PC-3 (cell line): Measurements from ENCODE around the gene PI4KA. TPM values are rescaled to one million over a fixed set of nuclear protein-coding genes. Genes with fewer than 3 reads are reported as not detected.
"Not testable (repeated sequence)": the region's sequence is repeated elsewhere in the genome, so short reads cannot be mapped to it uniquely, and the experiment has no call there.

ENCODE experiments used
- ATAC-seq: fragments of 200-7000 bp; cut with Tn5 transposase; 2 replicates; pipeline ENCODE4 v1.9.1; 2020; ENCODE audit warnings: mild to moderate bottlenecking, moderate library complexity
- BruUV-seq: library from RNA; stranded (reverse); fragments of 400-500 nt; replicated peaks from 2 replicates; lab custom pipeline; 2021; lab: Mats Ljungman, UMichigan
- CTCF ChIA-PET: fragments of 300-600 bp; sonication (Branson Sonifier 250); formaldehyde crosslinking; loops from one replicate; lab custom pipeline; 2022; ENCODE audit warnings: antibody characterized with exemption; lab: Charles Lee
- POLR2A ChIA-PET: fragments of 300-600 bp; sonication (Branson Sonifier 250); formaldehyde crosslinking; loops from one replicate; lab custom pipeline; 2022; ENCODE audit warnings: antibody characterized with exemption; ENCODE audit not compliant: unreplicated experiment; lab: Charles Lee
- DNase-seq: peaks from one replicate; pipeline ENCODE4 v3.0.0-alpha.2; 2015
- H2AFZ ChIP-seq: fragments of 300-600 bp; sonication (generic); 2 replicates; pipeline ENCODE4 v1.6.0; 2016; ENCODE audit warnings: antibody characterized with exemption, low read length
- H3F3A ChIP-seq: fragments of 300-600 bp; sonication (generic); one replicate; pipeline ENCODE4 v1.6.0; 2017; ENCODE audit warnings: antibody characterized with exemption, low read length, control low read depth, mild to moderate bottlenecking; ENCODE audit not compliant: unreplicated experiment
- H3K27ac ChIP-seq: fragments of 300-600 bp; sonication (generic); 2 replicates; pipeline ENCODE4 v1.5.1; 2016; ENCODE audit warnings: mild to moderate bottlenecking, low read length
- H3K27me3 ChIP-seq: fragments of 300-600 bp; sonication (generic); 2 replicates; pipeline ENCODE4 v1.6.1; 2016; ENCODE audit warnings: low read length, mixed read lengths
- H3K36me3 ChIP-seq: fragments of 300-600 bp; sonication (generic); 2 replicates; pipeline ENCODE4 v1.6.1; 2016; ENCODE audit warnings: low read depth, mixed run types, low read length, mixed read lengths
- H3K4me1 ChIP-seq: fragments of 300-600 bp; sonication (generic); 2 replicates; pipeline ENCODE4 v1.5.1; 2016; ENCODE audit warnings: low read length; ENCODE audit not compliant: insufficient read depth
- H3K4me2 ChIP-seq: fragments of 300-600 bp; sonication (generic); 2 replicates; pipeline ENCODE4 v1.6.0; 2016; ENCODE audit warnings: low read length
- H3K4me3 ChIP-seq: fragments of 300-600 bp; sonication (generic); 2 replicates; pipeline ENCODE4 v1.5.1; 2016; ENCODE audit warnings: mild to moderate bottlenecking, low read length, mixed read lengths
- H3K79me2 ChIP-seq: fragments of 300-600 bp; sonication (generic); 2 replicates; pipeline ENCODE4 v1.6.1; 2017; ENCODE audit warnings: low read length, mixed read lengths
- H3K9ac ChIP-seq: fragments of 300-600 bp; sonication (generic); 2 replicates; pipeline ENCODE4 v1.6.0; 2016; ENCODE audit warnings: mild to moderate bottlenecking, low read length
- H3K9me2 ChIP-seq: fragments of 300-600 bp; sonication (generic); replicated peaks from 2 replicates; pipeline ENCODE4 v1.6.1; 2016; ENCODE audit warnings: mixed run types, low read length, mixed read lengths
- H3K9me3 ChIP-seq: fragments of 300-600 bp; sonication (generic); 2 replicates; pipeline ENCODE4 v1.6.1; 2016; ENCODE audit warnings: low read length, mixed read lengths
- H4K20me1 ChIP-seq: fragments of 300-600 bp; sonication (generic); 2 replicates; pipeline ENCODE4 v1.6.1; 2016; ENCODE audit warnings: low read length, mixed read lengths
- CTCF ChIP-seq: fragments of 300-600 bp; sonication (generic); conservative IDR thresholded peaks from 2 replicates; pipeline ENCODE4 v1.5.1; 2017; ENCODE audit warnings: antibody characterized with exemption, low read depth, mild to moderate bottlenecking, low read length
- EZH2 ChIP-seq: fragments of 300-600 bp; sonication (generic); IDR thresholded peaks from one replicate; pipeline ENCODE4 v1.6.1; 2017; ENCODE audit warnings: antibody characterized with exemption, mild to moderate bottlenecking, low read length; ENCODE audit not compliant: unreplicated experiment
- EZH2phosphoT487 ChIP-seq: fragments of 300-600 bp; sonication (generic); IDR thresholded peaks from 2 replicates; pipeline ENCODE4 v1.6.1; 2018; ENCODE audit warnings: mild to moderate bottlenecking, antibody characterized with exemption, low read length, borderline replicate concordance
- intact Hi-C: fragments of 100-400 bp; cut with micrococcal nuclease; formaldehyde crosslinking; loops from 2 replicates; pipeline ENCODE4 v1.9.0; 2023
- total RNA-seq: library from RNA; depleted of rRNA; stranded (reverse); fragments of >200 nt; gene quantifications from 2 replicates; pipeline ENCODE4 v1.2.3, GENCODE V29; 2014

PI4KA gene
- total RNA-seq, 1 experiment from 2014 or later = 39.7 TPM

DNA sequence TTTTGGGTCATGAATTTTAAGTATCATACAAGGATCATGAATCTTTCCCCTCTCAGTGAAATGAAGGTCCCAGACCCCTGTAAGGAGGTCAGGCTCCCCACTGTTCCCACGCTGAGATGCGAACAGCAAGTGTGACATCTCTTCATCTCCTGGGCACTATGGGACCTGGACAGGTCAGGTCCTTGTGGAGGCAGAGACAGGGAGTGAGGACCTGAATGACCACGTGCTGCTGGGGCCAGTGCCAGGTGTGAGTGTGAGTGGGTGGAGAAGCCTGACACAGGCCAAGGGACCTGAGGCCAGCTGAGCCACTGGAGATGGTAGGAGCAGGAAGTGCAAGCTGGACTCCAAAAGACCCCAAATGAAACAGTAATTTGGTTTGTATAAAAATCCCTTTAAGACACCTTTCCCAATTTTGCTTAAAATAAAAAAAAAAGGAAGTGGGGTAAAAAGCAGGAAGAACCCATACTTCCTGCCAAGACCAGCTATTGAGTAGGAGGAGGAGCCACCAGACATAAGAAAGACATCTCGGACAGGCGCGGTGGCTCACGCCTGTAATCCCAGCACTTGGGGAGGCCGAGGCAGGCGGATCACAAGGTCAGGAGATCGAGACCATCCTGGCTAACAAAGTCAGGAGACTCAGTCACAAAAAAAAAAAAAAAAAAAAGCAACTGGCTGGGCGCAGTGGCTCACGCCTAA, 120.1 kb downstream of the PI4KA start:
- no peak overlapping the region for H3K4me3 ChIP-seq
- CTCF ChIA-PET = no interaction called here
- no peak overlapping the region for H2AFZ ChIP-seq
- intact Hi-C loops = no loop called here
- no peaks in the 10 kb centered on the region for H3K27me3 ChIP-seq
- no peak overlapping the region for H3K27ac ChIP-seq
- H3K9me3 ChIP-seq = peaks cover 5% of the 10 kb centered on the region; the same call in 1 of the 2 replicates
- no peaks in the 10 kb centered on the region for H4K20me1 ChIP-seq
- no peaks in the 10 kb centered on the region for H3F3A ChIP-seq
- POLR2A ChIA-PET = no interaction called here
- H3K79me2 ChIP-seq = no peaks in the 10 kb centered on the region
- TF ChIP-seq EZH2phosphoT487 (no peak), CTCF (no peak), EZH2 (no peak)
- no peaks in the 10 kb centered on the region for H3K9me2 ChIP-seq
- no peak overlapping the region for H3K9ac ChIP-seq
- peaks cover 11% of the 10 kb centered on the region for H3K36me3 ChIP-seq
- no peak for ATAC-seq
- no peaks in the 10 kb centered on the region for H3K4me1 ChIP-seq
- H3K4me2 ChIP-seq = no peak overlapping the region
- DNase-seq = no peak
- BruUV-seq = no TSS peak

- H3K27me3 ChIP-seq, H3K27ac ChIP-seq, DNase-seq, H3K4me3 ChIP-seq, H3K79me2 ChIP-seq, ATAC-seq, H2AFZ ChIP-seq, POLR2A ChIA-PET, H3K4me1 ChIP-seq, CTCF ChIA-PET, H3K9me2 ChIP-seq, intact Hi-C loops, H3K4me2 ChIP-seq, H3K9ac ChIP-seq, H4K20me1 ChIP-seq, H3K9me3 ChIP-seq, H3F3A ChIP-seq, BruUV-seq: not testable (repeated sequence)
- H3K36me3 ChIP-seq = peaks cover 11% of the 10 kb centered on the region; the same call in 1 of the 2 replicates
Observed at GRCh38 chr22:20736891-20737290, 121.7 kb downstream of the PI4KA start.

DNA sequence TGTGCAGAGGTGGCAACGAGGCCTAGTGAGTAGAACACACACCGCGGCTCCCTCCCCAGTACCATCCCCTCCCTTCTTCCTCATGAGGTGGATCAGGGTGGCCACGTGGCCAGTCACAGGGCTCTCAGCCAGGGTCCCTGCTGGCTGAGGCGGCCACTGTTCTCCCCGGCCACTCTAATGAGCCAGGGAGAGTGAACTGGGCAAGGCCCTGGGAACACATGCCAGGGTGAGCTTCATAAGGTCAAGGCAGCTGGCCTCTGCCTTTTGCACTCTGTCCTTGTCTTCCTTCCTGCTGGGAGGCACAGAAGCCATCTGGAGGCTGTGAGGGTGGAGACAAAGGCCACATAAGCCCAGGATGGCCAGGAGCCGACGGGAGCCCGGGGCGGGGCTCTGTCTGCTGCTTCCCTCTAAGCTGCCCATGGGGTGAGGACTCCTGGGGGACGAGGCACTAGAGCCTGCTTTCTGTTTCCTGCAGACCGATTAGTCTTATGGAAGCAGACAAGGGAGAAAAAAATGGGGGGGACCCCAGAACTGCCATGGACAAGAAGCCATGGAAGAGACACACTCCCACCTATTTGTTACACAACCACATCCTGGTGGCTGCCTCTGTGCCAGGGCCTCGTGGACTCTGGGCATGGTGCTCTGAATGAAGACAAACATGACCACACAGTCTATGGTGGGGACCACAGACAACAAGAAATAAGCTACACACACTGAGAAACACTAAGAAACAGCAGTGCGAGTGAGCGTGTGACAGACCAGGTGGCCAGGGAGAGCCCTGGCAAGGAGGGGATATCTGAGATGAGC, 123.1 kb downstream of the PI4KA start:
- H3K9me2 ChIP-seq, H3K4me3 ChIP-seq, H3K79me2 ChIP-seq, CTCF ChIA-PET, H3K9ac ChIP-seq, ATAC-seq, H3K27me3 ChIP-seq, H3K27ac ChIP-seq, H2AFZ ChIP-seq, POLR2A ChIA-PET, H3K4me1 ChIP-seq, DNase-seq, intact Hi-C loops, BruUV-seq, H3K4me2 ChIP-seq, H3K9me3 ChIP-seq, H4K20me1 ChIP-seq, H3K36me3 ChIP-seq, H3F3A ChIP-seq: not testable (repeated sequence)

- H3F3A ChIP-seq = not testable (repeated sequence)
Observed at GRCh38 chr22:20732431-20732830, 126.2 kb downstream of the PI4KA start.

More at GRCh38 chr22:20732431-20732830, 126.2 kb downstream of the PI4KA start:
- intact Hi-C loops, CTCF ChIA-PET, H3K36me3 ChIP-seq, H3K27me3 ChIP-seq, H3K4me1 ChIP-seq, H3K4me2 ChIP-seq, H3K79me2 ChIP-seq, H3K9me2 ChIP-seq, DNase-seq, H3K27ac ChIP-seq, H3K4me3 ChIP-seq, H3K9ac ChIP-seq, ATAC-seq, POLR2A ChIA-PET, BruUV-seq, H2AFZ ChIP-seq, H4K20me1 ChIP-seq, H3K9me3 ChIP-seq: not testable (repeated sequence)
